CD4-positive, alpha-beta T cell treated with Interleukin-6 at 100 ng/mL for 8 hours (primary cell): ENCODE results near the gene DACH1.

Source experiments
- DNase-seq: peaks from one replicate; pipeline ENCODE4 v3.0.0-alpha.2; 2020; ENCODE audit warnings: mixed read lengths, low spot score

The DACH1 gene

DNA sequence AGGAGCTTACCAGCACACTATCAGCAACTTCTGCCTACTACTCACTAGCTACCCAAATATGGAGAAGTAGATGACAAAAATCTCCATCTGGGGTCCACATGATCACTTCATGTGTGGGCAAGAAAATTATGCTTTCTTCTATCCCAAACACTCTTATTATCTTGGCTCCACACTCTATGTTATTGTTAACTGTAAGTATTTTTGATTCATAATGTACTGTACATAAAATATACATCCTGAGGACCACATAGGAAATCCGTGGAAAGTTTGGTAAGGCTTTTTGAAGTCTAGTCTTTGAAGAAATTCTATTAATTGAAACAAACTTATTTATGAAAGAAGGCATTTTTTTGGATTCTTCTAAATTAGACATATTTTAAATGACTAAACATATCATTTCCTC is 378.8 kb downstream of the DACH1 start:
- DNase-seq, result no peak

GRCh38 chr13:71485913-71486312 is 381.1 kb downstream of the DACH1 start:
- DNase-seq, result no peak

GRCh38 chr13:71483733-71484132 is 383.3 kb downstream of the DACH1 start:
- DNase-seq, result no peak

DNA sequence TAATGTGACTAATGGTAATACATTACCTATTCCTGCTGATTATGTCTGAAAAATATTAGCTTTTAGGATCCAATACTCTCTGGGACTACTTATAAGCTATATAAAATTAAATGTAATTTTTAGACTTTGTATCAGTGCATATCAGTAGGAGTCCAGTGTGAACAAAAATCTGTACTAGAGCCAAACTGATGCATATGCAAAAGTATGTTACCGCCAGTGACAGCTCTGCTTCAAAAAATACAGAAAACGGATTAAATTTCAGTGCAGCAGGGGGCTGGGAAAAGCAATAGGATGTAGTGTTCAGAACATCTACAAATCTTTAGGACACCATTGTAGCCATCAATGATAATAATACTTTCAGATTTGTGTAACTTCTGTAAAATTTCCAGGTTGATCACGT is 385.5 kb downstream of the DACH1 start:
- no peak for DNase-seq

GRCh38 chr13:71481046-71481445 is 386.0 kb downstream of the DACH1 start:
- DNase-seq, result no peak

GRCh38 chr13:71477735-71478134 is 389.3 kb downstream of the DACH1 start:
- no peak for DNase-seq

- no peak for DNase-seq
Observed at GRCh38 chr13:71474936-71475335, 392.1 kb downstream of the DACH1 start.

- no peak for DNase-seq
Observed at GRCh38 chr13:71469626-71470025, 397.4 kb downstream of the DACH1 start.

DNA sequence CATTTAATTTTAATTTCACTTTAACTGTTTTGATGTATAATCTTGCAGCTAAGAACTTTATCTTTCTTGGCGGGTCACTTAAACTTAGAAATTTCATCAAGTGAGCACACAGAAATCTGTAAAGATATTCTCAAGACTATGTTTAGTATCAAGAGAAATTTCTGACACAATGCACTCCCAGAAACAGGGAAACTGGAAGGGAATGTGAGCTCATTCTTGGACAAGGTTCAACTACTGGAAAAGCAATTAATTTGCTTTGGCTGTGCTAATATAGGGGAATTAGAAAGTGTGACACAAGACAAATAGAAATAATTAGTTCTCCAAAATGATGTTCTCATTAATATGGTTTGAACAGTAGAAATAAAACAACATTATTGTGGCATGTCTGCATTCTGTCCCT is 402.3 kb downstream of the DACH1 start:
- no peak for DNase-seq

DNA sequence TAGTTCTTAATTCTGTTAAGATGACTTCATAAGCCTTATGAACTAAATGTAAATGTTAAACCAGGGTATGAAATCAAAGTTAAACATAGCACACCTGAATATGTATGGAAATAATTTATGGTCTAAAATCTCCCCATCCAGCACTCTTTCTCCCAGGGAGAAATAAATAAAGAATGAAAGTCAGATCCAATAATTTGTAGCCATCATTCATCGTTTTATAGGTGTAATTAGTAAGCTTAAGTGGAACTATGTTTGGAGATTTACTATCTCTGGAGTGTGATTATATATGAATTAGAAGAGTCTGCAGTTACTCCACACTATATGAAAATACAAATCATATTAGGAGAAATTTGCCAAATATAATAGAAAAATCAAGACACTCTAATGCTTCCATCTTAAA is 405.1 kb downstream of the DACH1 start:
- no peak for DNase-seq

- DNase-seq, result no peak
Observed at GRCh38 chr13:71460211-71460610, 406.8 kb downstream of the DACH1 start.

GRCh38 chr13:71459708-71460107 is 407.3 kb downstream of the DACH1 start:
- no peak for DNase-seq

- DNase-seq, result no peak
Observed at GRCh38 chr13:71457645-71458044, 409.4 kb downstream of the DACH1 start.

DNA sequence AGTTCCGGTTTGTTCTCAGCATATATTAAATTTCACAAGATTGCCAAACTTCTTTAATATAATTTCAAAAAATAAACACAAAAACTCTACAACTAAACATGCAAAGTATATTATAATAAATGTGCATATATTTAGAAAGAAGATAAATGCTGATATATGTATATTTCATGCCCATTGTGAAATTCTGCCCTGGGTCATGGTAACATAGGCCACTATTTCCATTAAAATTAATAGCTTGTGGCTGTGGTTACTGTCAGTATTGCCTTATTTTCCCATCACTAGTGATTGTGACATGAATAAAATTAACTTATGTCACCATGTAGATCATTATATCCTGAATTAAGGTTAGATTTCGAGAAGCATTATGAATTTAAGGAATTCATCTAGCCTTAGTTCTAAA is 410.9 kb downstream of the DACH1 start:
- DNase-seq, result no peak

DNA sequence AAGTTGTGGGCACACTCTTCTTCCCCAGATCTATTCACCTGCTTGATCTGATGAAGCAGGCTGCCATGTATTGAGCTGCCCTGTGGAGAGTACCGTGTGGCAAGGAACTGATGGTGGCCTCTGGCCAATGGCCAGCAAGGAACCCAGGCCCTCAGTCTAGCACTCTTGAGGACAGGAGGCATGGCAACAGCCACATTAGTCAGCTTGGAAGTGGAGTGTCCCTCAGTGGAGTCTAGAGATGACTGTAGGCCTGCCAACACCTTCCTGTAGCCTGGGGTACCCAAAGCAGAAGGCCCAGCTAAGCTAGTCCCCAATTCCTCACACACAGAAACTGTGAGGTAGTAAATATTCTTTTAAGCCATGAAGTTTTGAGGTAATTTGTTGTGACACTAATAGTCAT is 412.5 kb downstream of the DACH1 start:
- no peak for DNase-seq

- DNase-seq, result no peak
Observed at GRCh38 chr13:71448080-71448630, 418.8 kb downstream of the DACH1 start.

DNA sequence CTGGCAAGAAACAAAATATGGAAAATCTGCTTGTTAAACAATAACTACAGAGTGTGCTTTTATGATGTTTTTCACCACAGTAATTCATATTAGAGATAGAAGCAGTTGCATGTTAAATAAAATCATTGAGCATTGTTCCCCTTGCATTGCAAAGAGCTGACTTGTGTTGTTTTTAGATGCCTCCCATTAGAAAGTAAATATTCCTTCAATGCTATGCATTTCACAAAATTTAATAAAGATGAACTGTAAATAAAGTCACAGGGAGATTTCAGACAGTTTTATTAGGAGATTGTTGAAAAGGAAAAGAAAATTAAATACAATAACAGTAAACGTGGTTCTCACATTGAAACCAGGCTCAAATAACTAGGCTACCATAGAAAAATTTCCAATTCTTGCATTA is 429.3 kb downstream of the DACH1 start:
- no peak for DNase-seq

GRCh38 chr13:71430681-71431080 is 436.3 kb downstream of the DACH1 start:
- no peak for DNase-seq

- DNase-seq, result no peak
Observed at GRCh38 chr13:71417205-71417604, 449.8 kb downstream of the DACH1 start.

GRCh38 chr13:71412231-71412630 is 454.8 kb downstream of the DACH1 start:
- no peak for DNase-seq

- no peak for DNase-seq
Observed at GRCh38 chr13:71408416-71408815, 458.6 kb downstream of the DACH1 start.

- no peak for DNase-seq
Observed at GRCh38 chr13:71399631-71400215, 467.3 kb downstream of the DACH1 start.

DNA sequence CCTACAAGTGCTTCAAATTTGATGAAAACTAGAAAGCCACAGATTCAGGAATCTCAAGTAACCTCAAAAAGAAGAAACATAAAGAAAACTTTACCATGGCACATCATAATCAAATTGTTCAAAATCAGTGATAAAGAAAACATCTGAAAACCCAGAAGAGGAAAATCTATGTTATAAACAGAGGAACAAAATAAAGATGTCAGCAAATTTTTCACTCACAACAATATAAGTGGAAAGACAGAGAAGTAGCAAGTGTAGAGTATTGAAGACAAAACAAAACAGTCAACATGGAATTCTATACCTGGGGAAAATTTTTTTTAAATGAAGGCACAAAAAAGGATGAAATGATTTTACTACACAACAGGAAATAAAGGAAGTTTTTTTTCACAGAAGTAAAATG is 470.9 kb downstream of the DACH1 start:
- no peak for DNase-seq

GRCh38 chr13:71395053-71395452 is 472.0 kb downstream of the DACH1 start:
- DNase-seq, result no peak

DNA sequence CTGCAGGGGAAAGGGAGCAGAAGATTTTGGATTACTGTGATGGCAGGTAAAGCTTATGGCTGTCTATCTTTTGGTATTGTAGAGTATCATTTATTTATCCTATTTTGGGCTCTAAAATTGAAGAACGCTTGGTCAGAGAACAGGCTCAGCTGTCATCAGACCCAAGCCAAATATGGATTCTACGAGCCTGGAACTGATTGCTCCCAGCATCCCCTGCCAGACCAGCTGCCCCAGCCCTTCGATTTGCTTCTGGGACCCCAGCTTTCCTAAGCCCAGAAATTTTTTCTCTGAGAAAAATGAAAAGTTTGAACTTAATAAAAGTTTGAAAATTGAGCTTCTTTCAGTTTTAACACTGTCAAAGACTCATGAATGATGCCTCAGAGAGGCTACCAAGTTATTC is 472.8 kb downstream of the DACH1 start:
- DNase-seq, result no peak
